Fibroblast of skin of back (primary cell): Measurements from ENCODE around the gene CYB5R4.

ENCODE experiments used
- DNase-seq: peaks from one replicate; pipeline ENCODE4 v3.0.0-alpha.2; 2013

CYB5R4 gene

DNA sequence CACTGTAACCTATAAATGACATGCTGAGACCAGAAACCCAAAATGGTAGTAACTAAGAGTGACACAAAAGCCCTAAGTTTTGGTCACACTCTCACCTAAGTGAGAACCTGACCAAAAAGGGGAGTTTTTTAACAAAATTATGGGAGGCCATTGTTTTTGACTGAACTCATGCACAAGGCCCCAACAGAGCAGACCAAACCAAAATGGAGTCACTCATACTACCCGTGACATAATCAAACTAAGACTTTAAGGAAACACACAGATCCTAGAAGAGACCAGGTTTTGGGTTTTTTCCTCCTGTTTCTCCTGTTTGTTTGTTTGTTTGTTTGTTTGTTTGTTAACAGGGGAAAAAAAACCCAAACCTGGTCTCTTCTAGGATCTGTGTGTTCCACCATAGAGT, 124.9 kb downstream of the CYB5R4 start:
- no peak for DNase-seq

DNA sequence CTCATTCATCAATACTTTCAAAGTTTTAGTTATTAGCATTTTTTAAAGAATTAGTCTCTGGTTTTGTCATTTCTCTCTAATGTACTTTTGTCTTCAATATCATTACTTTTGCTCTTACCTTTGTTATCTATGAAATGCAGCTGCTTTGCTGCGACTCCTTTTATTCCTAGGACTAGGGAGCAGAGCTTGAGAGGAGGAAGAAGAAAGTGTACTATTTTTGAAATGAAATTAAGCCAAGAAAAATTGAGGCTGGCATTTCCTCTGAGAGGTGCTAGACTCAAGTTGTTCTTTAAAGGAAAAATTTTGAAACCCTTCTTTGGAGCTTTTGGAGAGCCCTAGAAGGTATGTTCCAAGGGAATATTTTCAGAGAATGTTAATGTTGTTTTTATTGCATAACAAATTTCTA, 125.8 kb downstream of the CYB5R4 start:
- no peak for DNase-seq

DNA sequence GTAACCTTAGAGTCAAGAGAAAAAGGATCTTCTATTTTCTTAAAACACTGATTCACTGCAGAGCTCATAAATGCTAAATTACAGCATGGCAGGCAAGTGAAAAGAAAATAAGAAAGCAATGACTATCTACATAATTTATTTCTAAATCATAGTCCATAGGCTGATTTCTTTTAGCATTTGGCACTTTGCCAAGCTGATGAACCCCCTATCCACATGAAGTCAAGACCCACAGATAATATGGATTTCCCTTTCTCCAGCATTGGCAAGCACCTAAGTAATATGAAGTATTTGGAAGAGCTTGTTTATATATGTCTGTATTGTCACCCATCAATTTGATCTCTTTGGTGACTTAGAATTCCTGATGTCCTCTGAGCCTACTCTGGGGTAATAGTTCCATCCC, 126.2 kb downstream of the CYB5R4 start:
- no peak for DNase-seq

DNA sequence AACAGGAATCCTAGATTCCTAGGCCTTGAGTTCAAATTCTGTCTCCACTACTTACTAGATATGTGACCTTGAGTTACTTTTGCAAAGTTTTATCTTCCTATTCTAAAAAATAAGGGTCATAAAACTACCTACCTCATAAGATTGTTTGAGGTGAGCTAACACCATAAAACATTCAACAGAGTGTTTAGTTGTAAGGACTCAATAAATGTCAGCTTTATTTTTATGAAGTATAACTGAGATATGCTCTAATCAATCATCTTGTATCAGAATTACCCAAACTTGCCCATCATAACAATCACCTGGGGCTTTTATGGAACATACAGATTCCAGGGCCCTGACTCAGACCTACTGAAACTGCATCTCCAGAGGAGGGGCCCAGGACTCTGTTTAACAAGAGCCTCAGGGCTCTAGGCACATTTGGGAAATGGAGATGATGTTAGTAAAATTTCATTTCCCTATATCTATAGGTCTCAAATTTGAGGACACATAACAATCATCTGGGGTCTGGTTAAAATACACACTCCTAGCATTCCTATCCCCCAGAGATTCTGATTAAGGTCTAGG, 138.6 kb downstream of the CYB5R4 start:
- DNase-seq, result no peak

DNA sequence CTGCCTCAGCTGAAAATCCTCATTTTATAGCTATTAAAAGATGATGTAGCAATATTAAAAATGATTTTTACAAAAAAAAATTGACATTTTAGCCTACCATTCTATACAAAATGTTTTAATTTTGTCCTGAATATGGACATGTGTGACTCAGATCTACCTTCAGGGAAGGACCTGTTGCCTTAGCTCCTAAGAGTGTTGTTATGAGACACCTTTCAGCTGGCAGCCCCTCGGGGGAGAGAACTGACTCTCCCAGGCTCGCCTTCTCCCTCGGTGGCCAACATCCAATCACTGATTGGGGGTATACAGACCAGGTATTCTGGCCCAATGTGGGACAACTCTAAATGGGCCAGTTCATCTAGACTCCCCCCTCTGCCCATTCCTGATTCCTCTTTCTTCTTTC, 141.6 kb downstream of the CYB5R4 start:
- no peak for DNase-seq

DNA sequence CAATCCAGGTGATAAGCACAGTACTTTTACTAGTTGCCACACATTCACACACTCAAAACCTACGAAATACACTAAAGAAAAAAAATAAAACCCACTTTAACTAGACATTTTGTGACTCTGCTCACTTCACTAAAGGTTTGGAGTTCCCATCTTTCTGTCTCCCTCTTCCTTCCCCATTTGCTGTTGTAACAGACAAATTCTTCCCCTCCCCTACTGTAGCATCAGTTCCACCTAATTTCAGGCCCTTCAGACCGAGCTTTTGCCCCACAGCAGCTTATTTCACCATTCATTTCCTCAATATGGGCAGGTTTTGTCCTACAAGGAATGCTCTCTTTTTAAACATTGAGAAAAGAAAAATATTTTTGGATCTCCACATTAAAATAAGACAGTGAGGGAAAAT, 142.7 kb downstream of the CYB5R4 start:
- no peak for DNase-seq

DNA sequence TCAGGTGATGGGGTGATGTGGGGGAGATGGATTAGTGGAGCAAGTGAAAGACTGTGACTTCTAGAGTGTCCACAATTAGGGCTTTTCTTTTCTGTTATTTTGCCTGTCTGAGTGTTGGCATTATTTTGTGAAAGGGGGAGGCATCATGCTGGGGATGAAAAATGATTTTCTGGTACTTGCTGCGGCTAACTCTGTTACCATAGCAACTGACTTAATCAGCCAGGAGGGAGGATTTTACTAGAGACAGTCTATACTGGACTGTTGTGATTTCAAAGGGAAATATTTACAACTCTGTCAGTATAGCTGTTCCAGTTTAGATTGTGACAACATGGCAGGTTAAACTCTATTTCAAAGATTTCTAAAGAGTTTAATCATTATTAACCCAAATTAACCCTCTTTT, 143.6 kb downstream of the CYB5R4 start:
- DNase-seq, result no peak

DNA sequence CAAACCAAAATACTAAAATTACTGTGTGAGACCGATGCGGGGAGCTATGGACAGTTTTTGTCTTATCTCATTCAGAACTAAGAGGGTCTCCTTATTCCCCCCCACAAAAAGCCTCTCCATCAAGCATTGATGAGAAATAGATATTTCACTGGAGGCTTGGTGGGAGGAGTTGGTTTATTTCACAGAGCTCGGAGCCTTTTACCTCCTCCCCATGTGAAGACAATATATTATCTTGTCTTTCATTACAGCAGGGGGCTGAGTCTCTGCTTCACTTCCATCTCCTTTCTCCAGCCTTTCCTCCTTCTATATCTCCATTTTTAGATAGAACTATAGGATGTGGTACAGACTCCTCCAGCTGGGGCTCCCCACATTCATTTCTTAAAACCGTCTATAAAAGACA, 144.2 kb downstream of the CYB5R4 start:
- DNase-seq, result no peak

DNA sequence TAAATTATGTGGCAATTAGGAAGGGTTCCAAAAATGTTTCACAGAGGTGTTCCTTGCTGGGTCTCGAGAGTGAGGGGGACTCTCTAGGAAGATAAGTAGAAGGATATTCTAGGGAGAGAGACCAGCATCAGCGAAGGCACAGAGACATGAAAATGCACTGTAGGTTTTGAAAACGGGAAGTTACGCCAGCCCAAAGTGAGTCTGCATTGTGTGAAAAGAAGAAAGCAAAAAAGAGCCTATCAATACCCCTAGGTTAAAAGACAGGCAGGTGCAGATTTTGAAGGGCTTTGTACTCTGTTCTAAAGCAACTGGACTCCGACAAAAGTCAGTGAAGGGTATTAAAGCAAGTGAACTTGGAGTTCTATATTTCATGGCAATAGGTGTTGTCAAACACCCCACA, 148.4 kb downstream of the CYB5R4 start:
- DNase-seq, result no peak

DNA sequence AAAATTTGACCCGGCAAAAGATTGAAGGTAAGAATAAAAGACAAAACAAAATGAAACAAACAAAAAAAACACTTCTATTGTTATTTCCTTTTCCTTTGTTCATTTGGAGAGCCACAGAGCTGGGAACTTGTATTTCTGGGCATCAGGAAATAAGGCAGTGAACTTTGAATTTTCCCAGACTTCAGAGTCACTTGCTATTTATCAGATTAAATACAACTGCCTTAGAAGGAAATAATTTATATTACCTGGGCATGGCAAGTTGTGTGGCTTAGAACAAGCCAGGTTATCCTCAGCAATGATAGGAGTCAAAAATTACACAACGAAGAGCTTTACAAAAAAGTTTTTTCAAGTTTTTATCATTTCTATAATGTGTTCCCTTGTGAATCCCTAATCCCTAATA, 153.9 kb downstream of the CYB5R4 start:
- DNase-seq, result no peak

DNA sequence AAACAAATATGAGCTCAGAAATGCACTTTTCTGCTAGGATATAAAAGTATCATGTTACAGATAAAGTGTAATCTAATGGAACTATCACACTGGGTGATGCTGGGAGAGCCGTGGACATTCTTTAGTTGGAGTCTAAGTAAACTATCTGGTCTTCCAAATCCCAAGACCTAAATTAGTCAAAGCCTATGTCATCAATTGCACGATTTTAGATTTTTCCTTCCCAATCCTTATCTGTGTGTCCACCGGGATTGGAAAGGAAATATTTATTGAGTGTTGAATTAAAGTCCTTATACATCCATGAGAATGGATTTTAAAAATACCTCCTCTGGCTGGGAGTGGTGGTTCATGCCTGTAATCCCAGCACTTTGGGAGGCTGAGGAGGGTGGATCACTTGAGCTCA, 154.4 kb downstream of the CYB5R4 start:
- no peak for DNase-seq

DNA sequence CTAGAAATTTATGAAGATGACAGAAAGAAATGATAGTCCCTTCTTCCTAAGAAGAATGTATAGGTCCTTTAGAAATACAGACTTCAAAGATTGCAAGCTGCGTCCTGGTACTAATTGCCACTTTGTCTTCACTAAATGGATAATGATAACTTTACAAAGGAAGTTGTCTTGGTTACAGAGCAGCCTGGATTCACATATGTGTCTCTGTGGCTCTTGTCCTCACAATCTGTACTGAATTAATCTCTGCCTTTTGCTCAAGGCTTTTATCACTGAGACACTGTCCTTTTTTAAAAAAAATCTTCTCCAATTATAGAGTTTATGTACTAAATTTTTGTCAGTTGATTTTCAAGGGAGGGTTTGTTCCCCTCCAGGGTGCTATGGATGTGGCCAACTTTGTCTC, 156.5 kb downstream of the CYB5R4 start:
- no peak for DNase-seq
